Astrocyte of the cerebellum (primary cell): ENCODE data around the gene LMBR1.

ENCODE experiments used
- DNase-seq: peaks from one replicate; pipeline ENCODE4 v3.0.0-alpha.2; 2011; ENCODE audit warnings: low read depth
- H3K4me3 ChIP-seq: 2 replicates; pipeline ENCODE4 v1.5.1; 2011; ENCODE audit warnings: mild to moderate bottlenecking, low read depth, low read length, moderate library complexity
- CTCF ChIP-seq: IDR thresholded peaks from 2 replicates; pipeline ENCODE4 v1.5.1; 2012; ENCODE audit warnings: low read length, low read depth, moderate library complexity, mild to moderate bottlenecking; ENCODE audit errors: missing control alignments
- in situ Hi-C: cut with HindIII; loops from 2 replicates; pipeline ENCODE4 v1.10.0; 2017; ENCODE audit warnings: low sequenced_read_pairs

LMBR1 gene

GRCh38 chr7:156832195-156832877, 60.6 kb downstream of the LMBR1 start:
- no peak for DNase-seq
- in situ Hi-C loops: no loop called here
- no peak overlapping the region for H3K4me3 ChIP-seq
- TF ChIP-seq CTCF: no peak

GRCh38 chr7:156829669-156830336, 63.2 kb downstream of the LMBR1 start:
- H3K4me3 ChIP-seq: no peak overlapping the region
- no peak for DNase-seq
- TF ChIP-seq CTCF: no peak
- in situ Hi-C loops: no loop called here

- peak; percentile 55 for TF ChIP-seq CTCF
- peak; percentile 13 for DNase-seq
- no peak overlapping the region for H3K4me3 ChIP-seq
- in situ Hi-C loops: no loop called here
Measured at GRCh38 chr7:156827587-156828203, 65.3 kb downstream of the LMBR1 start.

- DNase-seq: no peak
- TF ChIP-seq CTCF: no peak
- in situ Hi-C loops: no loop called here
- H3K4me3 ChIP-seq: no peak overlapping the region
Measured at GRCh38 chr7:156823435-156823834, 69.5 kb downstream of the LMBR1 start.

- peak; percentile 22 for TF ChIP-seq CTCF
- in situ Hi-C loops: no loop called here
- DNase-seq: no peak
Measured at GRCh38 chr7:156820445-156821063, 72.4 kb downstream of the LMBR1 start.

GRCh38 chr7:156819733-156820295, 73.2 kb downstream of the LMBR1 start:
- in situ Hi-C loops: no loop called here
- no peak for DNase-seq
- no peak for TF ChIP-seq CTCF
- no peak overlapping the region for H3K4me3 ChIP-seq

More at GRCh38 chr7:156820445-156821063, 72.4 kb downstream of the LMBR1 start:
- no peak overlapping the region for H3K4me3 ChIP-seq
